Endothelial cell (in vitro differentiated cells): Measurements from ENCODE around the gene PSMC3IP. TPM values are rescaled to one million over a fixed set of nuclear protein-coding genes. Genes with fewer than 3 reads are reported as not detected.

Experiments
- DNase-seq: peaks from one replicate; pipeline ENCODE4 v3.0.0; 2021; ENCODE audit warnings: low spot score
- H3K27ac Mint-ChIP-seq: one replicate; pipeline ENCODE4 v1.8.0; 2021; ENCODE audit warnings: mixed read lengths, inconsistent platforms; ENCODE audit not compliant: unreplicated experiment
- H3K27me3 Mint-ChIP-seq: one replicate; pipeline ENCODE4 v1.8.0; 2021; ENCODE audit warnings: mild to moderate bottlenecking, moderate library complexity, mixed read lengths, inconsistent platforms; ENCODE audit not compliant: unreplicated experiment
- H3K36me3 Mint-ChIP-seq: one replicate; pipeline ENCODE4 v1.8.0; 2021; ENCODE audit warnings: mild to moderate bottlenecking, low read depth, mixed read lengths, inconsistent platforms; ENCODE audit not compliant: unreplicated experiment
- H3K4me1 Mint-ChIP-seq: one replicate; pipeline ENCODE4 v1.8.0; 2021; ENCODE audit warnings: mild to moderate bottlenecking, mixed read lengths, inconsistent platforms; ENCODE audit not compliant: unreplicated experiment
- H3K4me3 Mint-ChIP-seq: one replicate; pipeline ENCODE4 v1.8.0; 2021; ENCODE audit warnings: mild to moderate bottlenecking, mixed read lengths, inconsistent platforms; ENCODE audit not compliant: unreplicated experiment
- H3K9me3 Mint-ChIP-seq: one replicate; pipeline ENCODE4 v1.8.0; 2021; ENCODE audit warnings: mixed read lengths, inconsistent platforms; ENCODE audit not compliant: unreplicated experiment
- CTCF ChIP-seq: fragments of 200-600 bp; sonication (generic); IDR thresholded peaks from one replicate; pipeline ENCODE4 v1.5.0; 2021; ENCODE audit warnings: antibody characterized with exemption; ENCODE audit not compliant: unreplicated experiment
- total RNA-seq: library from RNA; stranded (reverse); fragmentation: NEBNext Ultra II Directional; extraction: Animal tissue kit (Norgen Biotek cat#: 25700); gene quantifications from one replicate; pipeline ENCODE4 v1.2.1, GENCODE V29; 2021; ENCODE audit not compliant: unreplicated experiment

Gene PSMC3IP
- total RNA-seq, 1 donor from 2014 or later: 8.0 TPM

GRCh38 chr17:42566215-42566882 is 11.2 kb downstream of the PSMC3IP start:
- TF ChIP-seq CTCF: no peak
- DNase-seq: no peak
- peaks cover 11% of the 10 kb centered on the region for H3K27me3 Mint-ChIP-seq
- H3K27ac Mint-ChIP-seq: peak overlapping the region; percentile 24
- peaks cover 28% of the 10 kb centered on the region for H3K4me1 Mint-ChIP-seq
- no peaks in the 10 kb centered on the region for H3K9me3 Mint-ChIP-seq
- H3K36me3 Mint-ChIP-seq: peaks cover 24% of the 10 kb centered on the region
- H3K4me3 Mint-ChIP-seq: peak overlapping the region; percentile 96

- peaks cover 18% of the 10 kb centered on the region for H3K36me3 Mint-ChIP-seq
- H3K4me3 Mint-ChIP-seq: no peak overlapping the region
- peaks cover 30% of the 10 kb centered on the region for H3K4me1 Mint-ChIP-seq
- TF ChIP-seq CTCF: no peak
- no peak for DNase-seq
- H3K9me3 Mint-ChIP-seq: no peaks in the 10 kb centered on the region
- peaks cover 12% of the 10 kb centered on the region for H3K27me3 Mint-ChIP-seq
- no peak overlapping the region for H3K27ac Mint-ChIP-seq
Observed at GRCh38 chr17:42565523-42566214, 11.9 kb downstream of the PSMC3IP start.

- Mint-ChIP-seq H3K4me3 (no peak overlapping the region), H3K9me3 (no peaks in the 10 kb centered on the region), H3K36me3 (peaks cover 18% of the 10 kb centered on the region), H3K27ac (no peak overlapping the region), H3K27me3 (peaks cover 13% of the 10 kb centered on the region), H3K4me1 (peaks cover 34% of the 10 kb centered on the region)
- no peak for TF ChIP-seq CTCF
- no peak for DNase-seq
Observed at GRCh38 chr17:42564815-42565522, 12.6 kb downstream of the PSMC3IP start.

GRCh38 chr17:42563950-42564349 is 13.6 kb downstream of the PSMC3IP start:
- peaks cover 34% of the 10 kb centered on the region for H3K4me1 Mint-ChIP-seq
- peak overlapping the region; percentile 95 for H3K4me3 Mint-ChIP-seq
- no peak for TF ChIP-seq CTCF
- H3K36me3 Mint-ChIP-seq: peaks cover 8% of the 10 kb centered on the region
- no peak for DNase-seq
- peak overlapping the region; percentile 86 for H3K27ac Mint-ChIP-seq
- H3K27me3 Mint-ChIP-seq: peaks cover 13% of the 10 kb centered on the region
- no peaks in the 10 kb centered on the region for H3K9me3 Mint-ChIP-seq
